Transverse colon (tissue), 4 donors: Measurements from ENCODE around the gene FAH. TPM values are rescaled to one million over a fixed set of nuclear protein-coding genes. Genes with fewer than 3 reads are reported as not detected.
"Not testable (repeated sequence)": the region's sequence is repeated elsewhere in the genome, so short reads cannot be mapped to it uniquely, and the experiment has no call there.

Experiments used
- DNase-seq: peaks from one replicate; pipeline ENCODE4 v3.0.0-alpha.2; 2019
- H3K27ac ChIP-seq, 4 donors: fragments of 200-600 bp; sonication (generic); 2 replicates each; pipeline ENCODE4 v1.5.1; 2016 to 2018; ENCODE audit warnings: inconsistent platforms in 4 of 4
- H3K27me3 ChIP-seq: fragments of 200-600 bp; sonication (generic); 2 replicates; pipeline ENCODE4 v1.5.1; 2017; ENCODE audit warnings: inconsistent platforms
- H3K36me3 ChIP-seq, 4 donors: fragments of 200-600 bp; sonication (generic); 2 replicates each; pipeline ENCODE4 v1.5.1; 2017 to 2019; ENCODE audit warnings: inconsistent platforms in 4 of 4
- H3K4me1 ChIP-seq, 4 donors: fragments of 200-600 bp; sonication (generic); 2 replicates each; pipeline ENCODE4 v1.5.1; 2017 to 2020; ENCODE audit warnings: inconsistent platforms in 4 of 4
- H3K4me3 ChIP-seq, 4 donors: fragments of 200-600 bp; sonication (generic); 1 replicate in 1 of 4; 2 replicates in 3 of 4; pipeline versions ENCODE4 v1.5.1 to v1.6.1; 2017 to 2019; ENCODE audit warnings: inconsistent platforms in 4 of 4
- H3K9me3 ChIP-seq, 2 donors: fragments of 200-600 bp; sonication (generic); 2 replicates each; pipeline ENCODE4 v1.5.1; 2017 to 2019; ENCODE audit warnings: inconsistent platforms in 2 of 2
- CTCF ChIP-seq, 5 experiments: fragments of 200-600 bp in 3 of 5; fragments of 450-650 bp in 2 of 5; sonication (generic) in 3 of 5; IDR thresholded peaks; 1 replicate in 2 of 5; 2 replicates in 3 of 5; pipeline ENCODE4 v1.5.1; 2016 to 2017; ENCODE audit warnings: antibody characterized with exemption in 5 of 5, inconsistent platforms in 3 of 5, mild to moderate bottlenecking in 2 of 5, moderate library complexity in 1 of 5
- EP300 ChIP-seq: sonication (generic); formaldehyde crosslinking; IDR thresholded peaks from one replicate; pipeline ENCODE4 v1.6.1; 2017; ENCODE audit warnings: antibody characterized with exemption, low read depth
- POLR2A ChIP-seq: fragments of 450-650 bp; IDR thresholded peaks from one replicate; pipeline ENCODE4 v1.6.1; 2016; ENCODE audit warnings: antibody characterized with exemption, mild to moderate bottlenecking, moderate library complexity
- POLR2AphosphoS5 ChIP-seq, 3 donors: sonication (generic); formaldehyde crosslinking; IDR thresholded peaks; one replicate each; pipeline ENCODE4 v1.6.1; 2016; ENCODE audit warnings: antibody characterized with exemption in 3 of 3
- WGBS, 2 donors: methylation state at CpG; one replicate each; pipeline ENCODE4 v1.1.5; 2018; ENCODE audit warnings: low coverage in 1 of 2; 5-methylcytosine and 5-hydroxymethylcytosine counted together
- in situ Hi-C, 4 donors: fragments of 200-750 bp; cut with MboI; loops; one replicate each; pipeline versions ENCODE4 v1.15.0 to v1.15.1; 2017; ENCODE audit warnings: low sequenced_read_pairs in 3 of 4, low pct_ligation_motif_present in 1 of 4, low pct_unique_long_range_greater_than_20kb in 1 of 4
- intact Hi-C: fragments of 100-400 bp; cut with DNase I; formaldehyde crosslinking; loops from one replicate; pipeline ENCODE4 v1.15.1; 2023; ENCODE audit warnings: low total_unique reads
- total RNA-seq, 4 donors: library from RNA; depleted of rRNA; stranded (reverse); fragments of >200 nt; gene quantifications; one replicate each; pipeline ENCODE4 v1.1.0, GENCODE V29; 2016

Gene FAH
- total RNA-seq, 4 donors from 2014 or later: 5.6 to 10.6 (median 8.7) TPM

GRCh38 chr15:80154336-80154735 lies 1.5 kb downstream of the FAH start:
- H3K4me1 ChIP-seq: peaks cover 0 to 14% (median 8%) of the 10 kb centered on the region in 4 donors
- no peaks in the 10 kb centered on the region for H3K36me3 ChIP-seq
- intact Hi-C loops: loop anchor here (10.0 kb wide), 1 partner anchor 90 kb away; no protein-coding TSS in a partner anchor
- TF ChIP-seq CTCF (IDR thresholded peaks at IDR 0.05): no peak
- no peak for TF ChIP-seq POLR2A
- TF ChIP-seq POLR2AphosphoS5 (IDR thresholded peaks at IDR 0.05): no peak
- no peak for TF ChIP-seq EP300
- no peaks in the 10 kb centered on the region for H3K27me3 ChIP-seq
- in situ Hi-C loops: loop anchor here in 3 of 4 donors (25.0 kb wide), 2 partner anchors 92 to 267 kb away; partner anchors contain the start of genes MTHFS (in 2 of the 3) and ZFAND6 (in 2 of the 3)
- no peaks in the 10 kb centered on the region for H3K9me3 ChIP-seq
- no peak for DNase-seq
- H3K4me3 ChIP-seq: no peak overlapping the region
- WGBS, 2 donors: 90 to 93% methylated on average over 2 to 6 of the region's 6 CpGs
- H3K27ac ChIP-seq: no peak overlapping the region

DNA sequence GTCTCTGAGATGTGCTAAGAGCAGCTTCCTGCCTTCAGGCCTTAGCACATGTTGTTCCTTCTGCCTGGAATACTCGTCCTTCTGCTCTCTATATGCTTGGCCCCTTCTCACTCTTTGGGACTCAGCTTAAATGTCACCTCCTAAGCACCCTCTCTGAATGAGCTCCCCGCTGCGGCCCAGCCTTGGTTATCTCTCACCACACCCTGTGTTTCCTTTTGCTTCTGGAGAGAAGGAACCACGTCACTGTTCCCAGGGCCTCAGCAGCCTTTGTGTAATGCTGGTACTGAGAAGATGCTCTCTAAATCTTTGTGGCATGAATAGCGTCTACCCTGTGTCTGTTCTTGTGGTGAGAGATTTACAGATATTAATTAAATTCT lies 2.2 kb downstream of the FAH start:
- no peak overlapping the region for H3K4me3 ChIP-seq
- no peak for DNase-seq
- intact Hi-C loops (loop anchor here (10.0 kb wide), 1 partner anchor 90 kb away; no protein-coding TSS in a partner anchor), in situ Hi-C loops (loop anchor here in 3 of 4 donors (25.0 kb wide), 2 partner anchors 93 to 268 kb away; partner anchors contain the start of genes MTHFS (in 2 of the 3) and ZFAND6 (in 2 of the 3))
- H3K27me3 ChIP-seq: no peaks in the 10 kb centered on the region
- WGBS, 2 donors: 86 to 92% methylated on average over 1 to 5 of the region's 5 CpGs
- H3K27ac ChIP-seq: peak overlapping the region in 1 of 4 donors; percentile 18
- no peaks in the 10 kb centered on the region for H3K36me3 ChIP-seq
- TF ChIP-seq EP300 (no peak), POLR2A (no peak), POLR2AphosphoS5 (IDR thresholded peaks at IDR 0.05) (no peak), CTCF (IDR thresholded peaks at IDR 0.05) (no peak)
- H3K9me3 ChIP-seq: no peaks in the 10 kb centered on the region
- peaks cover 0 to 15% (median 8%) of the 10 kb centered on the region in 4 donors for H3K4me1 ChIP-seq

GRCh38 chr15:80155378-80156175 lies 2.8 kb downstream of the FAH start:
- DNase-seq, H3K27me3 ChIP-seq, H3K4me3 ChIP-seq, H3K36me3 ChIP-seq, H3K9me3 ChIP-seq: not testable (repeated sequence)
- peak overlapping the region in 1 of 4 donors; percentile 18 for H3K27ac ChIP-seq
- peaks cover 0 to 21% (median 13%) of the 10 kb centered on the region in 4 donors for H3K4me1 ChIP-seq
- in situ Hi-C loops (loop anchor here in 3 of 4 donors (25.0 kb wide), 2 partner anchors 93 to 268 kb away; partner anchors contain the start of genes MTHFS (in 2 of the 3) and ZFAND6 (in 2 of the 3)), intact Hi-C loops (loop anchor here (10.0 kb wide), 1 partner anchor 91 kb away; no protein-coding TSS in a partner anchor)
- WGBS, 2 donors: 79 to 89% methylated on average over 5 to 16 of the region's 16 CpGs

GRCh38 chr15:80156176-80156720 lies 3.4 kb downstream of the FAH start:
- Histone ChIP-seq H3K4me1 (peaks cover 0 to 24% (median 17%) of the 10 kb centered on the region in 4 donors), H3K4me3 (no peak overlapping the region), H3K27me3 (no peaks in the 10 kb centered on the region), H3K9me3 (no peaks in the 10 kb centered on the region), H3K27ac (no peak overlapping the region), H3K36me3 (no peaks in the 10 kb centered on the region)
- intact Hi-C loops: loop anchor here (10.0 kb wide), 1 partner anchor 91 kb away; no protein-coding TSS in a partner anchor
- in situ Hi-C loops: loop anchor here in 3 of 4 donors (25.0 kb wide), 2 partner anchors 94 to 269 kb away; partner anchors contain the start of genes MTHFS (in 2 of the 3) and ZFAND6 (in 2 of the 3)
- TF ChIP-seq EP300: no peak
- TF ChIP-seq CTCF (IDR thresholded peaks at IDR 0.05): no peak
- no peak for TF ChIP-seq POLR2A
- WGBS, 2 donors: 88 to 95% methylated on average over 3 to 8 of the region's 8 CpGs
- no peak for DNase-seq
